Skeletal muscle tissue (tissue), 4 donors: ENCODE measurements around the gene LTBP1. TPM values are rescaled to one million over a fixed set of nuclear protein-coding genes. Genes with fewer than 3 reads are reported as not detected.

Source experiments
- H3K27ac ChIP-seq: one replicate; pipeline ENCODE4 v1.7.0; 2013; ENCODE audit warnings: mild to moderate bottlenecking, low read depth, low read length, inconsistent platforms
- H3K27me3 ChIP-seq, 3 donors: one replicate each; pipeline ENCODE4 v1.7.0; 2013; ENCODE audit warnings: low read length in 3 of 3; ENCODE audit not compliant: control insufficient read depth in 3 of 3, insufficient read depth in 3 of 3
- H3K36me3 ChIP-seq, 3 donors: one replicate each; pipeline ENCODE4 v1.7.0; 2013; ENCODE audit warnings: low read length in 3 of 3; ENCODE audit not compliant: control insufficient read depth in 3 of 3, insufficient read depth in 3 of 3
- H3K4me1 ChIP-seq, 3 donors: one replicate each; pipeline ENCODE4 v1.7.0; 2013; ENCODE audit warnings: low read length in 3 of 3, mild to moderate bottlenecking in 3 of 3; ENCODE audit not compliant: control insufficient read depth in 3 of 3, insufficient read depth in 3 of 3
- H3K4me3 ChIP-seq, 3 donors: one replicate each; pipeline ENCODE4 v1.7.0; 2013; ENCODE audit warnings: low read length in 3 of 3
- H3K9ac ChIP-seq, 3 donors: one replicate each; pipeline ENCODE4 v1.7.0; 2013; ENCODE audit warnings: low read length in 3 of 3, mild to moderate bottlenecking in 3 of 3, moderate library complexity in 2 of 3, low read depth in 1 of 3
- H3K9me3 ChIP-seq, 3 donors: one replicate each; pipeline ENCODE4 v1.7.0; 2013; ENCODE audit warnings: low read length in 3 of 3; ENCODE audit not compliant: control insufficient read depth in 3 of 3
- total RNA-seq: library from RNA; depleted of rRNA; stranded (reverse); fragments of >200 nt; gene quantifications from one replicate; pipeline ENCODE4 v1.2.3, GENCODE V29; 2014
- donor health status: Osteomylitis.

The LTBP1 gene
- total RNA-seq, 1 donor from 2014 or later = 78.8 TPM

GRCh38 chr2:33241072-33241471, 294.3 kb downstream of the LTBP1 start:
- H3K4me3 ChIP-seq = no peak overlapping the region
- no peaks in the 10 kb centered on the region for H3K27me3 ChIP-seq
- H3K9ac ChIP-seq = no peak overlapping the region
- H3K9me3 ChIP-seq = no peaks in the 10 kb centered on the region
- no peak overlapping the region for H3K27ac ChIP-seq
- no peaks in the 10 kb centered on the region for H3K4me1 ChIP-seq
- H3K36me3 ChIP-seq = no peaks in the 10 kb centered on the region

GRCh38 chr2:33241581-33241980, 294.8 kb downstream of the LTBP1 start:
- H3K36me3 ChIP-seq = no peaks in the 10 kb centered on the region
- no peaks in the 10 kb centered on the region for H3K9me3 ChIP-seq
- no peak overlapping the region for H3K9ac ChIP-seq
- H3K4me1 ChIP-seq = no peaks in the 10 kb centered on the region
- no peak overlapping the region for H3K4me3 ChIP-seq
- no peaks in the 10 kb centered on the region for H3K27me3 ChIP-seq
- H3K27ac ChIP-seq = no peak overlapping the region

- Histone ChIP-seq H3K36me3 (no peaks in the 10 kb centered on the region), H3K9me3 (no peaks in the 10 kb centered on the region), H3K27ac (no peak overlapping the region), H3K4me1 (no peaks in the 10 kb centered on the region), H3K4me3 (no peak overlapping the region), H3K9ac (no peak overlapping the region), H3K27me3 (no peaks in the 10 kb centered on the region)
Observed at GRCh38 chr2:33242845-33243244, 296.1 kb downstream of the LTBP1 start.

GRCh38 chr2:33246432-33246831, 299.7 kb downstream of the LTBP1 start:
- H3K27ac ChIP-seq = no peak overlapping the region
- no peak overlapping the region for H3K4me3 ChIP-seq
- no peaks in the 10 kb centered on the region for H3K36me3 ChIP-seq
- no peak overlapping the region for H3K9ac ChIP-seq
- no peaks in the 10 kb centered on the region for H3K9me3 ChIP-seq
- H3K4me1 ChIP-seq = no peaks in the 10 kb centered on the region
- H3K27me3 ChIP-seq = no peaks in the 10 kb centered on the region

- Histone ChIP-seq H3K27me3 (no peaks in the 10 kb centered on the region), H3K4me3 (no peak overlapping the region), H3K36me3 (no peaks in the 10 kb centered on the region), H3K9me3 (no peaks in the 10 kb centered on the region), H3K4me1 (no peaks in the 10 kb centered on the region), H3K27ac (no peak overlapping the region), H3K9ac (no peak overlapping the region)
Observed at GRCh38 chr2:33247365-33247764, 300.6 kb downstream of the LTBP1 start.

GRCh38 chr2:33250417-33251029, 303.8 kb downstream of the LTBP1 start:
- H3K9me3 ChIP-seq = no peaks in the 10 kb centered on the region
- no peaks in the 10 kb centered on the region for H3K27me3 ChIP-seq
- no peak overlapping the region for H3K27ac ChIP-seq
- no peak overlapping the region for H3K9ac ChIP-seq
- peaks cover 0 to 3% (median 2%) of the 10 kb centered on the region in 3 donors for H3K36me3 ChIP-seq
- H3K4me1 ChIP-seq = no peaks in the 10 kb centered on the region
- no peak overlapping the region for H3K4me3 ChIP-seq

GRCh38 chr2:33256162-33256755, 309.5 kb downstream of the LTBP1 start:
- no peaks in the 10 kb centered on the region for H3K9me3 ChIP-seq
- H3K27ac ChIP-seq = no peak overlapping the region
- no peaks in the 10 kb centered on the region for H3K27me3 ChIP-seq
- peaks cover 0 to 3% (median 2%) of the 10 kb centered on the region in 3 donors for H3K36me3 ChIP-seq
- no peak overlapping the region for H3K4me3 ChIP-seq
- no peaks in the 10 kb centered on the region for H3K4me1 ChIP-seq
- H3K9ac ChIP-seq = no peak overlapping the region

GRCh38 chr2:33258387-33258786, 311.6 kb downstream of the LTBP1 start:
- Histone ChIP-seq H3K9me3 (no peaks in the 10 kb centered on the region), H3K9ac (no peak overlapping the region), H3K36me3 (peaks cover 0 to 3% (median 0%) of the 10 kb centered on the region in 3 donors), H3K27ac (no peak overlapping the region), H3K4me3 (no peak overlapping the region), H3K4me1 (no peaks in the 10 kb centered on the region), H3K27me3 (no peaks in the 10 kb centered on the region)

- Histone ChIP-seq H3K4me1 (no peaks in the 10 kb centered on the region), H3K9me3 (no peaks in the 10 kb centered on the region), H3K9ac (no peak overlapping the region), H3K36me3 (peaks cover 7 to 13% (median 9%) of the 10 kb centered on the region in 3 donors), H3K4me3 (no peak overlapping the region), H3K27ac (no peak overlapping the region), H3K27me3 (no peaks in the 10 kb centered on the region)
Observed at GRCh38 chr2:33262097-33262496, 315.3 kb downstream of the LTBP1 start.

- no peak overlapping the region for H3K9ac ChIP-seq
- no peak overlapping the region for H3K4me3 ChIP-seq
- no peaks in the 10 kb centered on the region for H3K9me3 ChIP-seq
- no peak overlapping the region for H3K27ac ChIP-seq
- no peaks in the 10 kb centered on the region for H3K4me1 ChIP-seq
- peaks cover 8 to 13% (median 9%) of the 10 kb centered on the region in 3 donors for H3K36me3 ChIP-seq
- no peaks in the 10 kb centered on the region for H3K27me3 ChIP-seq
Observed at GRCh38 chr2:33264766-33265165, 318.0 kb downstream of the LTBP1 start.
